Endothelial cell of umbilical vein (primary cell): Measurements from ENCODE around the gene KCNE3. TPM values are rescaled to one million over a fixed set of nuclear protein-coding genes. Genes with fewer than 3 reads are reported as not detected.

ENCODE experiments used
- BruUV-seq: library from RNA; stranded (reverse); fragments of 400-500 nt; replicated peaks from 2 replicates; lab custom pipeline; 2021; lab: Mats Ljungman, UMichigan
- CTCF ChIA-PET: fragments of 300-600, 350-600 bp; sonication (Branson Sonifier 250); formaldehyde crosslinking; loops from one replicate; lab custom pipeline; 2021; ENCODE audit warnings: antibody characterized with exemption, inconsistent platforms; lab: Charles Lee
- POLR2A ChIA-PET: fragments of 300-600, 350-600 bp; sonication (Branson Sonifier 250); formaldehyde crosslinking; loops from one replicate; lab custom pipeline; 2021; ENCODE audit warnings: antibody characterized with exemption, inconsistent platforms; lab: Charles Lee
- DNase-seq: peaks from one replicate; pipeline ENCODE4 v3.0.0-alpha.2; 2011; ENCODE audit warnings: low read depth, low spot score
- FAIRE-seq: peaks from 2 replicates; lab custom pipeline; 2011; peaks lifted over from hg19 to GRCh38; lab: Jason Lieb, UNC
- H2AFZ ChIP-seq: 2 replicates; pipeline ENCODE4 v1.6.0; 2012; ENCODE audit warnings: low read depth, low read length, control low read depth, inconsistent platforms
- H3K27ac ChIP-seq: 2 replicates; pipeline ENCODE4 v1.5.1; 2011; ENCODE audit warnings: low read depth, mild to moderate bottlenecking, control low read depth, low read length, moderate library complexity; ENCODE audit not compliant: insufficient read depth
- H3K27me3 ChIP-seq, 2 experiments: 2 replicates each; pipeline versions ENCODE4 v1.6.0 to v1.6.1; 2011; ENCODE audit warnings: low read length in 2 of 2, mixed read lengths in 1 of 2; ENCODE audit not compliant: control insufficient read depth in 2 of 2, insufficient read depth in 2 of 2
- H3K36me3 ChIP-seq, 2 experiments: 2 replicates in 1 of 2; 3 replicates in 1 of 2; pipeline ENCODE4 v1.5.1; 2011; ENCODE audit warnings: low read length in 2 of 2, mild to moderate bottlenecking in 1 of 2, moderate library complexity in 1 of 2; ENCODE audit not compliant: control insufficient read depth in 2 of 2, insufficient read depth in 2 of 2; ENCODE audit errors: extremely low read depth in 1 of 2
- H3K4me1 ChIP-seq: 3 replicates; pipeline ENCODE4 v1.5.1; 2011; ENCODE audit warnings: mild to moderate bottlenecking, low read length; ENCODE audit not compliant: control insufficient read depth, insufficient read depth; ENCODE audit errors: extremely low read depth
- H3K4me2 ChIP-seq: 2 replicates; pipeline ENCODE4 v1.6.1; 2011; ENCODE audit warnings: low read length, control low read depth, mixed read lengths; ENCODE audit not compliant: insufficient read depth
- H3K4me3 ChIP-seq, 3 experiments: fragments of 200-600 bp in 1 of 3; sonication (generic), shearing (Covaris generic) in 1 of 3; replicated peaks in 1 of 3; 2 replicates each; pipeline ENCODE4 v1.5.1; 2011 to 2016; ENCODE audit warnings: control low read depth in 3 of 3, low read length in 3 of 3, mild to moderate bottlenecking in 2 of 3, inconsistent platforms in 1 of 3, low read depth in 1 of 3, moderate library complexity in 1 of 3; ENCODE audit not compliant: insufficient read depth in 1 of 3
- H3K79me2 ChIP-seq: 2 replicates; pipeline ENCODE4 v1.6.0; 2012; ENCODE audit warnings: low read length, inconsistent platforms; ENCODE audit not compliant: control insufficient read depth, insufficient read depth
- H3K9ac ChIP-seq: replicated peaks from 2 replicates; pipeline ENCODE3; 2011; ENCODE audit warnings: low read length, control low read depth; ENCODE audit not compliant: insufficient read depth; ENCODE audit errors: extremely low read depth
- H3K9me1 ChIP-seq: replicated peaks from 3 replicates; pipeline ENCODE4 v1.6.0; 2011; ENCODE audit warnings: mild to moderate bottlenecking, low read length; ENCODE audit not compliant: control insufficient read depth, insufficient read depth; ENCODE audit errors: extremely low read depth
- H3K9me3 ChIP-seq: replicated peaks from 2 replicates; pipeline ENCODE4 v1.5.1; 2012; ENCODE audit warnings: low read length, inconsistent platforms; ENCODE audit not compliant: control insufficient read depth, insufficient read depth
- H4K20me1 ChIP-seq: replicated peaks from 2 replicates; pipeline ENCODE3; 2011; ENCODE audit warnings: mild to moderate bottlenecking, low read length; ENCODE audit not compliant: control insufficient read depth, insufficient read depth; ENCODE audit errors: extremely low read depth
- CTCF ChIP-seq, 2 donors: IDR thresholded peaks; 1 replicate in 1 of 2; 2 replicates in 1 of 2; pipeline ENCODE4 v1.5.1; 2011; ENCODE audit warnings: low read length in 2 of 2, mild to moderate bottlenecking in 2 of 2, moderate library complexity in 2 of 2, control low read depth in 1 of 2, inconsistent platforms in 1 of 2, low read depth in 1 of 2; ENCODE audit not compliant: insufficient read depth in 1 of 2; ENCODE audit errors: extremely low read depth in 1 of 2
- EZH2 ChIP-seq: IDR thresholded peaks from 2 replicates; pipeline ENCODE4 v1.6.1; 2012; ENCODE audit warnings: borderline replicate concordance, low read depth, mild to moderate bottlenecking, moderate library complexity, low read length, inconsistent platforms; ENCODE audit not compliant: severe bottlenecking
- FOS ChIP-seq: IDR thresholded peaks from 2 replicates; pipeline ENCODE4 v1.6.1; 2011; ENCODE audit warnings: mild to moderate bottlenecking, low read length, moderate library complexity, borderline replicate concordance; ENCODE audit not compliant: insufficient read depth
- GATA2 ChIP-seq: IDR thresholded peaks from 2 replicates; pipeline ENCODE4 v1.7.0; 2011; ENCODE audit warnings: low read depth, mild to moderate bottlenecking, moderate library complexity, mixed read lengths, low read length; ENCODE audit not compliant: insufficient read length, insufficient read depth
- JUN ChIP-seq: IDR thresholded peaks from 2 replicates; pipeline ENCODE4 v1.6.1; 2011; ENCODE audit warnings: borderline replicate concordance, low read depth; ENCODE audit not compliant: insufficient read length, insufficient read depth
- MAX ChIP-seq: IDR thresholded peaks from 2 replicates; pipeline ENCODE4 v1.6.1; 2011; ENCODE audit not compliant: insufficient read depth, insufficient read length
- MYC ChIP-seq: IDR thresholded peaks from one replicate; pipeline ENCODE4 v1.6.1; 2011; ENCODE audit warnings: mild to moderate bottlenecking, low read depth, low read length
- POLR2A ChIP-seq: IDR thresholded peaks from 2 replicates; pipeline ENCODE4 v1.6.1; 2012; ENCODE audit warnings: low read depth, mild to moderate bottlenecking, control low read depth, low read length
- POLR2AphosphoS5 ChIP-seq: IDR thresholded peaks from 2 replicates; pipeline ENCODE4 v1.6.1; 2012; ENCODE audit warnings: low read depth, mild to moderate bottlenecking, control low read depth, low read length, moderate library complexity; ENCODE audit not compliant: insufficient read depth
- dilution Hi-C: fragments of 300-500 bp; cut with MboI; formaldehyde crosslinking; loops from one replicate; pipeline ENCODE4 v1.15.0; 2019; ENCODE audit warnings: low sequenced_read_pairs; ENCODE audit not compliant: extremely low pct_ligation_motif_present
- intact Hi-C: fragments of 100-400 bp; cut with micrococcal nuclease; formaldehyde crosslinking; loops from one replicate; pipeline ENCODE4 v1.10.0; 2022
- polyA plus RNA-seq, 4 experiments: library from polyadenylated mRNA; depleted of rRNA in 3 of 4; stranded (reverse) in 3 of 4; unstranded in 1 of 4; fragments of >200 nt; gene quantifications; 2 replicates each; pipeline versions ENCODE4 v1.2.1 to v1.2.3, GENCODE V29; 2011 to 2012; ENCODE audit warnings: missing spikeins in 1 of 4
- total RNA-seq: library from RNA; stranded (reverse); gene quantifications from 2 replicates; pipeline ENCODE4 v1.2.3, GENCODE V29; 2021

The KCNE3 gene
- total and polyA plus RNA-seq, 2 donors (not counting 3 experiments of a cell fraction or from before 2014, with no cell fraction given): 0.97 to 2.2 TPM

GRCh38 chr11:74471668-74472429, 4.5 kb upstream of the KCNE3 start:
- CTCF ChIA-PET: no interaction called here
- dilution Hi-C loops: loop anchor here (10.0 kb wide), 1 partner anchor 403 kb away; no protein-coding TSS in a partner anchor
- intact Hi-C loops: no loop called here
- H3K27me3 ChIP-seq: peaks cover 3 to 6% of the 10 kb centered on the region in 2 experiments
- no peak overlapping the region for H3K9ac ChIP-seq
- FAIRE-seq (no peak), DNase-seq (no peak)
- H3K27ac ChIP-seq: no peak overlapping the region
- H3K9me1 ChIP-seq: no peaks in the 10 kb centered on the region
- H3K9me3 ChIP-seq: no peaks in the 10 kb centered on the region
- no peak overlapping the region for H2AFZ ChIP-seq
- no peak overlapping the region for H3K4me3 ChIP-seq
- POLR2A ChIA-PET: no interaction called here
- no peaks in the 10 kb centered on the region for H4K20me1 ChIP-seq
- no peaks in the 10 kb centered on the region for H3K79me2 ChIP-seq
- BruUV-seq: no TSS peak
- peaks cover 7% of the 10 kb centered on the region for H3K4me1 ChIP-seq
- no peaks in the 10 kb centered on the region for H3K36me3 ChIP-seq
- TF ChIP-seq MYC (no peak), GATA2 (no peak), CTCF (IDR thresholded peaks at IDR 0.05; ENCODE audit: extremely low read depth in 1 of 2, insufficient read depth in 1 of 2, low read depth in 1 of 2, low read length in 2 of 2) (no peak), POLR2A (no peak), JUN (no peak), EZH2 (no peak), MAX (no peak), FOS (no peak), POLR2AphosphoS5 (no peak)
- H3K4me2 ChIP-seq: no peak overlapping the region
